GM21367 (cell line): ENCODE results near the gene ATP23.

ENCODE experiments used
- ATAC-seq: cut with Tn5 transposase; IDR thresholded peaks from one replicate; pipeline ENCODE4 v1.9.1; 2021; ENCODE audit not compliant: unreplicated experiment

Gene ATP23

DNA sequence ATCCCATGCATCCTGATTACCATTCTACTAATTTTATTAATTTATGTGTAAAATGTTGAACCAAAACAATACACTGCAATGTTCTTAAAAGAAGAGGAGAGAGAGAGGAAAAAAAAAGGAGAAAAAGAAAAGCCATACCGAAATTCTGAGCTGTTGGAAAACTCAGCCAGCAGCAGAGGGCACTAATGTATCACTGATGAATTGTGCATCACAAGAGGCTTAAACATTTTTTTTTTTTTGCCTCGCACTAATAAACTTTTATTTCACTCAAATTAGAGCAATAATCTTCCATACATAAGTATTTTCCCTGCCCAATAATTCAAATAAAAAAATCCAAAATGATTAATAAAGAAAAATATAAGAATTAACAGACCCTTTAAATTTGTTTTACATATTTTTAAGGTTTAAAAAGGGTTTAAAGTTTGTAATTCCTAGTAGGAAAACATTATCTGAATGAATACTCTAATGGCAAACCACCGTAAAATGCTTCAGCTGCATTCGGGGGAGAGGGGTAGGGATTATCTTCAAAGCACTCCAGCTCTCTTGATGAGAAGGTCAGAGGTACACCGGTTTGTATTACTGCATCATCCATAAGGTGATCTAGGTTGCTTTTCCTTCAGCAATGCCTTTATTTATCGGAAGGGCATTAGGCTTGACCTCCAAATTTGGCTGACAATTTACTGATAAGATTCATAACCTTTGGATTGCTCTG lies 41.9 kb downstream of the ATP23 start:
- no peak for ATAC-seq

DNA sequence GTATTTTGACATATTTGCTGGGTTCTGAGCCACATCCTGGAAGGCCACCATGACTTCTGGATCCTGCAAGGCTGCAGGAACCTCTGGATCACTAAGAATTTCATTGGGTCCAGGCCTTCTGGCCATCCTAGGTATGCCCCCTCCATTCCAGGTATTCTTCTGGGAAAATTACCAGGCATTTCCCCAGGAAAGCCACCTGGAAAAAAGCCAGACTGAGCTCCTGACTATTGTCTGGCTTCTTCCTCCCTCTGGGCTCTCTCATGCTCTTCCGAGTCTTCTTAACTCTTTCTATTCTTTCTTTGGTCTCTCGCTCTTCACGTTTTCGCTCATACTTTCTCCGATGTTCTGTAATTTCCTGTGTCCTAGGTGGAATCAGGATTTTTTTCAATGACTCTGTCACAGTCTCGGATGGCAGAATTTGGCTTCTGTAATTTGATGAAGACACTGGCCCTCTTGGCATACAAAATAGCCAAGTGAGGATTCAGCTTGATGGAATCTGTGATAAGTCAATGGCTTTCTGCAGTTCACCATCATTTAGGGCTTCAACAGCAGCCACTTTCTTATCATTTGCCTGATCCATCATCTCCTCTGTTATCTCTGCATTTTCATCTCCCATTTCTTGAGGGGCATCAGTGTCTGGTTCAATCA lies 42.6 kb downstream of the ATP23 start:
- ATAC-seq, result no peak

DNA sequence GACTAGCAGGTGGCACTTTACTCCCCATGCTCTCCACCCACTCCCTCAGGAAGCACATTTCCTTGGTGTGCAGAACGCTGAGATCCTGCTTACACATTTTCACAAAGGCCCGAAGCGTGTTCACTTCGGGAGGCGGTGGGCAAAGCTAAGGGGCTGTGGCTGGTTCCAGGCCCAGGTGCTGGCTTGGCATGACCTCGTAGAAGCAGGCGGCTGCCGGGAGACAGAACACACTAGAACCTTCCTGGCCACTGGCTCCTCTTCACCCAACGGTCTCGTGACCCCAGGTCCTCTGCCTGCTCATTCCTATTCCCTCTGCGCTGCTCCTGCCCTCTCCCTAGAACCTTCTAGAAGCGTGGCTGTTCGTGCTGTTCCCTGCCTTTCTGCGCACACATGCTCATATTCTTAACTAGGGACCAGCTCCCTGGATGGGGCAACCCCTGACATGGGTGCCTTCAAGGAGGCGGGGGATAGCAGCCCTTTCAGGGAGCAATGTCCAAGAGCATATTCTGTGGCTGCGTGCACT lies 43.3 kb downstream of the ATP23 start:
- no peak for ATAC-seq

DNA sequence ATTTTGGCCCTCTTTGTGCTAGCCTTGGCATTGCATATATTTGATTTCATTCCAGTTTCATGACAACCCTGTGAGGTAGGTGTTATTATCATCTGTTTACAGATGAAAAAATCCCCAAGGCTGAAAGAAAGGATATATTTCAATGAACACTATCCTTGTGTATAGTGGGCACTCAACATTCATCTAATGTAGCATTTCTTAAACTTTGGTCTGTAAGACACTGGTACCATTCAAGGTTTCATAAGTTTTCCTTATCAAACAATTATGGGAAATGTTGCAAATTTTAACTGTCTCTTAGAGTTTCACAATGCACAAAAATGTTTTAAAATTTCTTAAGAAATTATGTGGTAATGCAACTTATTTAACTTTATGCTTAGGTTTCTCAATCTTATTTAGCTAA lies 44.3 kb downstream of the ATP23 start:
- ATAC-seq, result no peak

DNA sequence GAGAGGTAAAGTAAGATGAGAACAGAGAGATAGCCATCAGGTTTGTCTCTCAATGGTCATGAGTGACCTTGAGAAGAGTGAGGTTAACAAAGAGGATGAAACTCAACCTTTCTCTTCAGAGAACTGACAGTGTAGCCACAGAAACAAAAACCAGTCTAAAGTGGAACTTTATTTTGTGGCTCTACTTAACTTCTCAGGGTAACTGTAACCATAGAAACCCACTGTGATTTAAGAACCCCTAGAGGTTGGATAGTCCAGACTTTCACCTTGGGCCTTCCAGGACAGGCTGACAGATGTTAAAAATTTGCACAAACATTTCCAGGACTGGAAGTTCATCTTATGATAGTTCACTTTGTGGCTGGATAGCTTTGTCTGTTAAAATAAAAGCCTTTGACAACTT lies 48.5 kb downstream of the ATP23 start:
- no peak for ATAC-seq

- no peak for ATAC-seq
Measured at GRCh38 chr12:57990241-57990883, 49.0 kb downstream of the ATP23 start.

GRCh38 chr12:57992001-57992400 lies 50.6 kb downstream of the ATP23 start:
- ATAC-seq, result no peak

DNA sequence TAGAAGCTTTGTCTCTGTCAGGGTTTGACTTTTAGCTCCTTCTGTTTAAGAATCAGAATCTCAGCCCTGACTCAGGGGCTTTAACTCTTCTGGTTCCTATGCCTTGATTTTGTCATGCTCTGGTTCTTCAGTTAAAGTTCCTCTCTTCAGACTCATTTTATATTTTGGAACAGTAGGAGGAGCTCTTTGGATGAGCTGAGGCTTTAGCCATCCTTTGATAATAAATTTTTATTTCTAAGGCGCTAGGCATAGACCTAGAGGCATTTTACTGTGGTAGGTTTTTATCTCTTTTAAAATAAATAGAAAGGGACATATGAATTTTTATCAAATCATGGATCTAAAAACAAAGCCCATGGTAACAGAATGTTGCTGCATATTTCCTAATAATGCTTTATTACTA lies 51.7 kb downstream of the ATP23 start:
- no peak for ATAC-seq

DNA sequence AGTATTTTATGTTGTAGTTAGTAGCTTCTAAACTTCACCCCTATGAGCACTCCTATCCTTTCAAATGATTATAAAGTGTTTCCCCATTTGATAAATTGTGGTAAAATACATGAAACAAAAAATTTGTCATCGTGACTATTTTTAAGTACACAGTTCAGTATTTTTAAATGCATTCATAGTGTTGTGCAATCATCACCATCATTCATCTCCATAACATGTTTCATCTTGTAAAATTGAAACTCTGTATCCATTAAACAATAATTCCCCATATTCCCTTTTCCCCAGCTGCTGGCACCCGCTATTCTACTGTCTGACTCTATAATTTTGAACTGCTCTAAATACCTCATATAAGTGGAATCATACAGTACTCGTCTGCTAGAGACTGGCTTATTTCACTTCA lies 52.5 kb downstream of the ATP23 start:
- no peak for ATAC-seq

- no peak for ATAC-seq
Measured at GRCh38 chr12:57996520-57996919, 55.2 kb downstream of the ATP23 start.

DNA sequence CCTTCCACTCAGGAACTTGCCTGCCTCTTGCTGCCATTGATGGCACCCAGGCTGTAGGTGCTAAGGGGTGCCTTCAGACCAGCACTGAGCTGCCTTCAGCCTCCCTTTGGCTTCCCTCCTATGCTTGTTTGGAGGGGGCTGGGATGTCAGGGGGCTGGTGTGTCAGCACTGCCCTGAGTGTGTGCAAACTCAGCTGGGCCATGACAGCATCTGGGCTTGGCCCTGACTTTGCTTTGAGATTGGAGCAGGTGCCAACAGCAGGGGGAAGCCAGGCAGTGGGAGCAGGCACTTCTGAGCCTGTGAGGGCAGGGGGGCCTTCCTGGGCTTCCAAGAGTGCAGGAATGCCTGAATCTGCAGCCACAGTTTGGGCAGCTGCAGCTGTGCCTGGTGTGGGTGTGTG lies 56.9 kb downstream of the ATP23 start:
- no peak for ATAC-seq

GRCh38 chr12:58000499-58000898 lies 59.1 kb downstream of the ATP23 start:
- ATAC-seq, result no peak

GRCh38 chr12:58007875-58008274 lies 66.5 kb downstream of the ATP23 start:
- ATAC-seq, result no peak

DNA sequence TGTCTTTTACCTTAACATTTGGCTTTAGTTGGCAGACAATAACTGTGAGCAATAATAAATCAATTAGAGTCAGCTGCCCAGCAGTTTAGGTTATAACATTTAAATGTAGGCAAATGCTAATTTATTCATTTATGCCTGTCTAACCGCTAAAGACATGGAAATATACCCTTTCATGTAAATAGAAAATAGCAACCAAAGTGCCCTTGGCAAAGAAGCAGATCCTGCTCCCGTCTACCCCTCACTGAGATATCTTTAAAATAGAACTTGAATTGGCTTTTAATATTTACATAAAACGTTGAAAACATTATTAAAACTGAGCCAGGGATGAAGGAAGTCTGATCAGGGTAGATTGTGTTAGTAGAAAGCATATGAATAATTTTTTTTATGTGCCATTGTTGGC lies 67.3 kb downstream of the ATP23 start:
- no peak for ATAC-seq
